ENCODE measurements around the gene GRPR. TPM values are rescaled to one million over a fixed set of nuclear protein-coding genes. Genes with fewer than 3 reads are reported as not detected.

GRPR gene
- total and polyA plus RNA-seq, 2 of the 13 experiments (the other 11 are each of a cell fraction or from before 2014, with no cell fraction given): 0.04 to 0.05 TPM

GRCh38 chrX:16089086-16089485 is 34.3 kb upstream of the GRPR start:
- TF ChIP-seq AGO2 (optimal IDR thresholded peaks at IDR 0.05; ENCODE audit: low read depth, low read length): no peak
- TF ChIP-seq KDM4B (CRISPR knock-in tag; IDR thresholded peaks at IDR 0.05): no peak
- no peak for TF ChIP-seq SYNCRIP (IDR thresholded peaks at IDR 0.05; ENCODE audit: insufficient read depth, low read depth, low read length)
- TF ChIP-seq ZNF839 (CRISPR knock-in tag; IDR thresholded peaks at IDR 0.05; ENCODE audit: borderline replicate concordance): no peak
- no peak for TF ChIP-seq ZBTB25 (CRISPR knock-in tag; IDR thresholded peaks at IDR 0.05)
- TF ChIP-seq ZNF790 (CRISPR knock-in tag; IDR thresholded peaks at IDR 0.05; ENCODE audit: borderline replicate concordance): no peak
- no peak for TF ChIP-seq ZNF7 (CRISPR knock-in tag; IDR thresholded peaks at IDR 0.05)
- TF ChIP-seq ZMAT5 (CRISPR knock-in tag; IDR thresholded peaks at IDR 0.05; ENCODE audit: borderline replicate concordance, low read depth): no peak
- TF ChIP-seq ZZZ3 (CRISPR knock-in tag; IDR thresholded peaks at IDR 0.05; ENCODE audit: borderline replicate concordance): no peak
- no peak for TF ChIP-seq KLF15 (CRISPR knock-in tag; IDR thresholded peaks at IDR 0.05; ENCODE audit: borderline replicate concordance)
- no peak for TF ChIP-seq MAFG (CRISPR knock-in tag; IDR thresholded peaks at IDR 0.05)
- no peak for TF ChIP-seq KDM5B (CRISPR knock-in tag; IDR thresholded peaks at IDR 0.05; ENCODE audit: borderline replicate concordance)
- no peak for TF ChIP-seq SOX5 (CRISPR knock-in tag; IDR thresholded peaks at IDR 0.05; ENCODE audit: borderline replicate concordance)
- no peak for TF ChIP-seq FOXC1 (CRISPR knock-in tag; IDR thresholded peaks at IDR 0.05; ENCODE audit: borderline replicate concordance)
- no peak for TF ChIP-seq ZBTB1 (CRISPR knock-in tag; IDR thresholded peaks at IDR 0.05; ENCODE audit: borderline replicate concordance)
- in situ Hi-C loops (cut with HindIII; ENCODE audit: extremely low pct_ligation_motif_present, low pct_unique_long_range_greater_than_20kb): no loop called here
- ChIA-PET POLR2A (no interaction called here), CTCF (ENCODE audit: low intra/inter-chr PET ratio, low total read pairs) (no interaction called here)
- Histone ChIP-seq H2AFZ (ENCODE audit: low read length) (no peak overlapping the region), H3K27ac (ENCODE audit: extremely low read length, insufficient read depth, low read length) (no peak overlapping the region), H3K27me3 (ENCODE audit: control insufficient read depth in 1 of 2, insufficient read depth in 2 of 2, low read length in 2 of 2) (no peaks in the 10 kb centered on the region), H3K4me2 (ENCODE audit: low read depth, low read length) (no peak overlapping the region), H3K4me1 (ENCODE audit: insufficient read depth, low read length) (no peaks in the 10 kb centered on the region), H3K4me3 (replicated peaks in 1 of 3; ENCODE audit: insufficient read depth in 1 of 3, low read depth in 2 of 3, low read length in 3 of 3) (no peak overlapping the region), H4K20me1 (ENCODE audit: insufficient read depth, low read length) (no peaks in the 10 kb centered on the region), H3K9me3 (ENCODE audit: low read length) (no peaks in the 10 kb centered on the region), H3K36me3 (replicated peaks in 1 of 2; ENCODE audit: control insufficient read depth in 1 of 2, insufficient read depth in 2 of 2, low read length in 2 of 2) (no peaks in the 10 kb centered on the region), H3K9ac (ENCODE audit: insufficient read depth, low read depth, low read length) (no peak overlapping the region), H3K79me2 (ENCODE audit: insufficient read depth, low read length) (no peaks in the 10 kb centered on the region)
- DNase-seq (ENCODE audit: low spot score) (no peak), FAIRE-seq (no peak), ATAC-seq (no peak)
- intact Hi-C loops (cut with micrococcal nuclease; ENCODE audit: unreplicated experiment): no loop called here
- no TSS peak for BruUV-seq (replicated peaks)

All from HepG2 (cell line).